Dedifferentiated amniotic fluid mesenchymal stem cell (primary cell): ENCODE results near the gene SPATS2.
A peak's percentile ranks its signal among the peaks of the same experiment; 100 is the strongest.

ENCODE experiments used
- DNase-seq: peaks from one replicate; pipeline ENCODE4 v3.0.0-alpha.2; 2016; ENCODE audit errors: extremely low spot score

SPATS2 gene

DNA sequence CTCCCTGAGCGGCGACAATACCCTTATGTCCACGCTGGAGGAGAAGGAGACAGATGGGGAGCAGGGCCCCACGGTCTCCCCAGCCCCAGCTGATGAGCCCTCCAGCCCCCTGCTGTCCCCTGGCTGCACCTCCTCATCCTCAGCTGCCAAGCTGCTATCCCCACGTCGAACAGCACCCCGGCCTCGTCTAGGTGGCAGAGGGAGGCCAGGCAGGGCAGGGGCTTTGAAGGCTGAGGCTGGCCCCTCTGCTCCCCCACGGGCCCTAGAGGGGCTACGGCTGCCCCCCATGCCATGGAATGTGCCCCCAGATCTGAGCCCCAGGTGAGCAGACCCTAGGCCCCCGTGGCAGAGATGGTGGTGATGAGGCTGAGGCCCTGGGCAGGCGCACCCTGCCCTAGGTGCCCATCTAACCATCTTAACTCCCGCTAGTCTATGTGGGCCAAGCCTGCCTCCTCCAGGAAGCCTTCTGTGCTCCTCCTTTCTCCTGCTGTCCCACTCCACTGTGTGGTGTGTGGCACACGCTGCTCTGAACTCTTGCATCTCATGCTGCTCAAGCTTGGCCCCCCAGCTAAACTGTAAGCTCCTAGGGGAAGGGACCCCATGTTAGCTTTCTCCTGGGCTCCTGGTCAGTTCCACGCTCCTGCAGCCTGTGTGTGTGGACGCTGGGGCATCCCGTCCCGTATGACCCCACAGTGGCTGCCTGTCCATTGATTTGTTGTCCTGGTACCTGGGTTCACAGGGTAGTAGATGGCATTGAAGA lies 188.5 kb downstream of the SPATS2 start:
- DNase-seq: no peak

GRCh38 chr12:49556391-49557186 lies 189.3 kb downstream of the SPATS2 start:
- DNase-seq: no peak

DNA sequence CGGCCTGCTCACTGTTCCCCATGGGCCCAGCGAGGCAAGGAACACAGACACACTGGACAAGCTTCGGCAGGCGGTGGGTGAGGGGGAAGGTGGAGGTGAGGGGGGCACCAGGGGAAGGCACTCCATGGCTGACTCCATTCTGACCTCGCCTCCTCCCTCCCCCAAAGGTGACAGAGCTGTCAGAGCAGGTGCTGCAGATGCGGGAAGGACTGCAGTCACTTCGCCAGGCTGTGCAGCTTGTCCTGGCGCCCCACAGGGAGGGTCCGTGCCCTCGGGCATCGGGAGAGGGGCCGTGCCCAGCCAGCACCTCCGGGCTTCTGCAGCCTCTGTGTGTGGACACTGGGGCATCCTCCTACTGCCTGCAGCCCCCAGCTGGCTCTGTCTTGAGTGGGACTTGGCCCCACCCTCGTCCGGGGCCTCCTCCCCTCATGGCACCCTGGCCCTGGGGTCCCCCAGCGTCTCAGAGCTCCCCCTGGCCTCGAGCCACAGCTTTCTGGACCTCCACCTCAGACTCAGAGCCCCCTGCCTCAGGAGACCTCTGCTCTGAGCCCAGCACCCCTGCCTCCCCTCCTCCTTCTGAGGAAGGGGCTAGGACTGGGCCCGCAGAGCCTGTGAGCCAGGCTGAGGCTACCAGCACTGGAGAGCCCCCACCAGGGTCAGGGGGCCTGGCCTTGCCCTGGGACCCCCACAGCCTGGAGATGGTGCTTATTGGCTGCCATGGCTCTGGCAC lies 190.1 kb downstream of the SPATS2 start:
- DNase-seq: no peak

DNA sequence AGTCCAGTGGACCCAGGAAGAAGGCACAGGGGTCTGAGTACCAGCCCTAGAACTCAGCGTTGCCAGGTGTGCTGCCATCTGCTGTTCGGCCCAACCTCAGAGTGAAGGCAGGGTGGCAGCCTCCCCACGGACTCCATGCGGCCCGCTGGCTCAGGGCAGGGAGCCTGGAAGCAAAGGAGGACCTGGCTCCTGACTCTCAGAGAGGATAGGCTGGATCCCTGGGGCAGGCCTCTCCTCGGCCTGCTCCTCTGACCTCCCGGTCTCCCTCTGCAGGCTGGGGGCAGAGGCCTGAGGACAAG lies 190.6 kb downstream of the SPATS2 start:
- DNase-seq: no peak

GRCh38 chr12:49558526-49558925 lies 191.3 kb downstream of the SPATS2 start:
- DNase-seq: no peak

DNA sequence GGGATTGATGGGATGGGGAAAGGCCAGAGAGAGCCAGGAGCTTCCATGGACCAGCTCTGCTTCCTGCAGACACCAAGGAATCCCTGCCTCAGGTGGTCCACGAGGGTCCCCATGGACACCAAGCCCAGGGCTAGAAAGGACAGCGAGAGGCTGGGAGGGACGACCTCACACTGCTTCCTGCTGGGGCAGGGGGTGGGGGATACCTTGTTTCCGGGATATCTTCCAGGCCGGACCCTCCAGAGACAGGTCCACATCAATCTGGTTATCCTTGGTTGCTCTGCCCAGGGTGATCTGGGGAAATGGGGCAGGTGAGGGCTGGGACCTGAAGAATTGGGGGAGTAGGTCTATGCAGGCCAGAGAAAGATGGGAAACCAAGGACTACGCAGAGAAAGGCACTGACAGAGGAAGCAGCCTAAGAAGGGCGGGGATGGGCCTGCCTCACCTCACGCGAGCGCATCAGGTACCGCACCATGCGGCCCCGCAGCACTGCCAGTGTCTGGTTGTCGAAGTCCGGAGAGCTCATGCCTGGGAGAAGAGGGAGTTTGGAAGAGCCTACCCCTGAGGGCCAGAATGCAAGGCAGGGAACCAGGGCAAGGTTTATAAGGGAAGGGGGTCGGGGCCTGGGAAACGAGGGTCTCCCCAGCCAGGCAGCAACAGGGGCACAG lies 191.9 kb downstream of the SPATS2 start:
- no peak for DNase-seq

DNA sequence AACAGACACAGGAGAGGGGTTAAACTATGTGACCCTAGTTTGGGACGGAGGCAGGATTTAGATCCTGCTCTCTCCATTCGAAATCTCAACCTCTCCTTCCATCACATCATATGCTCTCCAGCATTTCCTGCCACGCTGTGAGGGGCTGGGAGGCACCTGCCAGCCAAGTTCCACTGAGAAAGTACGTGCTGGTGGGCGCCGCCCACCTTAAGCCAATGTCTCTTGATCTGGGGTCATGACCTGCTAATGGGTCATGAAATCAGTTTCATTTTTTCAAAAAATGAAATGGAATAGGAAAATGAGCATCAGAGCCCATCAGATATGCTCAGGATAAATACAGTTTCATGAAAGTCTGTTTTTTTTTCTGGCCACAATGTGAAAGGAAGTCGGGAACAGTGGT lies 193.4 kb downstream of the SPATS2 start:
- DNase-seq: no peak

DNA sequence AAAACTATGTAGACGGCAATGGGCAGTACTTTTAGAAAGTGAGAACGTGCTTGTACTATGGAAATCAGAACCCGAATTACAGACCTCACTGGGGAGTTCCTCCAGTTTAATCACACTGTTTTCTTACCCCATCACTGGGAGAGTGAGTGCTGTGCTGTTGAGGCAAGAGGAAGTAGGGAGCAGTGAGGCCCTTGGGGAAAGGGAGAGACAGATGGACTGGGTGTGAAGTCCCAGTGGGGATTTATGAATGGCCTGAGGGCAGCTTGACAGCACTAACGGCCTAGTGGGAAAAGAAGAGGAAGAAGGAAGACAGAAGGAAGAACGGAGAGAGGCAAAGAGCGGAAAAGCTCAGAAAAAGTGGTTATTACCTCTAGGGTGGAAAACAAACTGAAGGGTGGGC lies 195.0 kb downstream of the SPATS2 start:
- DNase-seq: no peak

- DNase-seq: no peak
Measured at GRCh38 chr12:49562831-49563230, 195.6 kb downstream of the SPATS2 start.

- DNase-seq: no peak
Measured at GRCh38 chr12:49563951-49564685, 196.9 kb downstream of the SPATS2 start.

DNA sequence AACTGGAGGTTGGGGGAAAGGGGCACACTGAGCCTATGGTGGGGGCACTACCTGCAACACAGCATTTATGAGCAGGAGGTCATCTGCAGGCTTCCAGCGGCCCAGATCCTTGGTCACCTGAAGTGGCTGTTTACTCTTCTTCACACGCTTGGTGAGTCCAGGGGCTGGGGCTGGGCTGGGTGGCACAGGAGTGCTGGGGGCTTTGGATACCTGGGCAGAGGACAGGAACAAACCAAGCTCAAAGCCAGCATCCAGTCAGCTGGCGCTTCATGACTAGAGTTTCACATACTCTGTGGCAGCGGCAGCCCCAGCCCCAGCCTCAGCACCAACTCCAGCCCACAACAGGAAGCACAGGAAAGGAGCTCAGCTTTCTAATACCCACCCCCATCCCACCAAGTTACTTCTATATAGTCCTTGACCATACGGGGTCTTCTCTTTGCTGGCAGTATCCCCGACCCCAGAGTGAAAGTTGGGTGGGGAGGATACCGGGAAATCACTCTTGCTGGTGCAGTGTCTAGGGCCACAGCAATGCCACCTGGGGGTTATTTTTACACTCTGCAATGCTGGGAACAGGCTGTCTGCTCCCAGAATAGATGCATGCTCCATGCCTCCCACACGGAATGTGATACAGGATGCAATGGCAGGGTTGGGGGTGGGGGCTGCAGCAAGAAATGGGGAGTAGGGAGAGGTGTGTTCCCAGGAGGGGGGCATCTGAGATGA lies 197.6 kb downstream of the SPATS2 start:
- no peak for DNase-seq

DNA sequence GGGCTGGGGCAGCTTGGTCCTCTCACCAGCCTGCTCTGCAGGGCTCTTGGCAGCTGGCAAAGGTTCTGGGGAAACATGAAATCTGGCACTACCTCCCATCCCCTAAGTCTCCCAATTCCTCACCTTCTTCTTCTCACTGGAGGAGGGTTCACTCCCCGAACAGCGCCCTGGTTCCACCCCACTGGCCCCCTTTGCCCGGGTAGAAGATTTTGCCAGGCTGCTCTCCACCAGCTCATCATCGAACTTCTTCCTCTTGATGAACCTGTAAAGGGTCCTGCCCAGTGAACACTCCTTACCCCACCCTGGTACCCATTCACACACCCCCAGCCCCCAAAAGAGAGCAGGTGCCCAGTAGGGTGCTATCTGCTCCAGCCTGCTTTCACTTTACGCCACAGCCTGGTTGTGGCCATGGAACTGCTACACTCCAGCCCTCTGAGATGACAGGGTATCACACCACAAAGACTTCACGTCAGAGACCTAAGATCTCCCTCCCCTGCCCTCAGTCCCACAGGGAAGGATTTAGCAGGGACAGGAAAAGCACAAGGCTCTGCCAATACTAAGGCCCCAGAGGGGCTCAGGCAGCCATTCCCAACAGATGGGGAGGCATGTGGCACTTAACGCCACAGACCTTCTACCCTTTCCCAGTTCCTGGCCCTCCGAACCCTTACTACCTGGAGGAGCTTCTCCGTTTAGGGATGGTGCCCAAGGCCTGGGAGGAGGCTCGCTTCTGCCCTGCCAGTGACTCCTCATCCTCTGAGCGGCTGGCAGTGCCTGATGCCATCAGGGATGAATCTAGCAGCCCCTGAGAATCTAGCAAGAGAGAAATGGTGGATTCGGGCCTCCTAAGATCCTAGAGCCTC lies 198.4 kb downstream of the SPATS2 start:
- no peak for DNase-seq

DNA sequence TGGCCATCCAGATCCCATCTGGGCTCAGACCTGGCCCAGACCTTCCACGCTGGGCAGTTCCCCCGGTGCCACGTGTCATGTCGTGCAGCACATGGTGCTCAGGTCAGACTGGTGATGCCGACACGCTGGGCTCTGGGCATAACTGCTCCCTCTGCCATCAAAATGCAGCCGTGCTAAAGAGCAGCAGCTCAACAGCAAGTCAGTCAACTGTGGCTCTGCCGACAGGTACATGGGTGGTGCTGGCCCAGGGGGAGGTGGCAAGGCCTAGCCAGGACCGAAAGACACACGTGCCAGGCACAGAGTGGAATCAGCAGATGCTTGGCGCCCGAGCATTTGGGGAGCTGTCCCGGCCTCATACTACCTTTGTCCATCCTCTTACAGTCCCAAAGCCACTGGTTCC lies 199.1 kb downstream of the SPATS2 start:
- DNase-seq: no peak

DNA sequence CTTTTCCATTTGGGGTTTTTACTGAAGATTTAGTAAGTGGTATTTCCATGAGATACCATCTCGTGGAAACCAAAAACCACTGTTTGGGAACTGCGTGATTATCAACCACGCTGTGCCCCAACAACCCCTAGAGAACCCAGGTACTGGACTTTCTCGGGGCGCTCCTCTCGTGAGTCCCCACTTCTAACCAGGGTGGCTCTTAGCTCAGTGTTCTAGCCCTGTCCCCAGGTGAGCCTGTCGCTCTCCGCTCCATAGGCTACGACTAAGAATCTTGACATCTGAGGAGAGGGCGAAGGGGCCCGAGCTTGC lies 200.0 kb downstream of the SPATS2 start:
- DNase-seq: no peak

DNA sequence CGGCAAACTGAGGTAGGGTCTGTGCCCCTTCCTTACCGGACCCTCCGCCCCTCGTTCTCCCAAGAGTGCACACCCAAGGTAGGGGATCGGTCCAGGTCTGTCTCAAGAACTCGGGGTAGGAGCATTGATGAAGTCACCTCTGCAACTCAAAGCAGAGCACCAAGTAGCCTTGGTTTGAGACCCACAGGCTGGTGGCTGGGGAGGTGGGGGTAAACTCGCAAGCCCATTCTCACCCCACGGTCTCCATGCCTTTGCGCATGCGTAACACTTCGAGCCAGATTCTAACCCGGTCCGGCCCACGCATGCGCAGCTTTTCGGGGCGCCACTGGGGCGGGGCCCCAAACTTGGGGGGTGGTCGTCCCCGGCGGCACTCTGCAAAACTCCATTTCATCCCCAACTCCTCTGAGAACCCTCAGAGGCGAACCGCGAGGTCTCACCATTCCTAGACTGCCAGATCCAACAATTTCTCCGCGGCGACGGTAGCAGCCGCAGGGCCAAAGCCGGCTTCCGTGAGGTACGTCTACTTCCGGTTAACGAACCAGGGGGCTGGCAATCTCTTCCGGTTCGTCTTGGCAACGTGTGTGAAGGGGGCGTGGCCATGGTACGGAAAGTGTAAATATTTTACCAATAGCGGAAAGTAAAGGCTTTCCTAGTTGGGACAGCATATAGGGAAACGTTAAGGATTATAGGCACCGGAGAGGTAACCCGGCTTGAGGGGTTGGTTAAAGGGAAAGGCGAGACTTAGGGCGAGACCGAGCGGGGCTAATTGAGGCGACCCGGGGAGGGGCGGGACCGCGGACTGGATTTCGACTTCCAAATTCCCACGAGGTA lies 200.6 kb downstream of the SPATS2 start, which contains the start of gene MCRS1:
Gene MCRS1, minus strand, starts transcription at position 532 of the 831 bp plus-strand sequence. CDS start 1,411 bp downstream, outside the sequence.
- peak; percentile 92 for DNase-seq

GRCh38 chr12:49568442-49569162 lies 201.3 kb downstream of the SPATS2 start:
- DNase-seq: no peak
